HG02759 (cell line): ENCODE data around the gene RPL36A.

Experiments used
- ATAC-seq: cut with Tn5 transposase; IDR thresholded peaks from one replicate; pipeline ENCODE4 v1.9.1; 2021; ENCODE audit warnings: mild to moderate bottlenecking, moderate library complexity; ENCODE audit not compliant: unreplicated experiment

The RPL36A gene

DNA sequence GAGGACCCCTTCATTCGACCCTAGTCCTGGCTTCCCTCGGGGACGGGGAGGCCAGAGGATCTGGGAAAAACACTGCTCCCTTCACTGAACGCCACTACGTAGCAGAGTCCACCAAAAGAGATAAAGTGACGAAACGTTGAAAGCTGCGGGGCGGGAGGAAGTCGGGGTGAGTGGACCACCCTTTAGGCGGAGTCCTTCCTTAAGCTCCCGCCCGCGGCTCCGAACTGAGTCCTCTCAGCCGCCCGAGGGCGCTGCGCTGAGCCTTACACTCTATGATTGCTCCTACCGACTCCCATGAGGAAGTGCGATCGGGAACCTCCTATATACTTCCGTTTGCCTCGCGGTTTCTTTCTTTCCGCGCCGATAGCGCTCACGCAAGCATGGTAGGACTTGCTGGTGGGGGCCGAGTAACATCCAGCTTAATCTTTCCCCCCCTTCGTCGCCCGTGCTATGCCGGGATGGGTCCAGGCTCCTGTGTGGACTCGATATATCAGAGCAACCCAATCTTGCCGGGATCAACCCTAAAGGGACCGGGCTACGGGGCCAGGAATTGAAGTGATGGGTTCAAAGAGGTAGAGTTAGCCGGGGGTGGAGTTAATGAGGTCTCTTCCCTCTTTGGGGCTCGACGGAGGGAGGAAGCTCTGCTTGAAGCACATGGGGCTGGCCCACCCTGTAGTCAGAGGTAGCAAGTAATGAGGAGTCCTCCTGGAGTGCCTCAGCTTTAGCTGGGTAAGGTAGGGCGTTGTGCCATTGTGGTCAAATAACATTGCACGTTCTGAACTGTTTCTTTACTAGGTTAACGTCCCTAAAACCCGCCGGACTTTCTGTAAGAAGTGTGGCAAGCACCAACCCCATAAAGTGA lies at the start of gene RPL36A:
TSS of gene RPL36A (plus strand) at position 348 of the 862 bp plus-strand sequence. CDS start at position 381, 33 bp downstream.
- ATAC-seq: peak; percentile 84

DNA sequence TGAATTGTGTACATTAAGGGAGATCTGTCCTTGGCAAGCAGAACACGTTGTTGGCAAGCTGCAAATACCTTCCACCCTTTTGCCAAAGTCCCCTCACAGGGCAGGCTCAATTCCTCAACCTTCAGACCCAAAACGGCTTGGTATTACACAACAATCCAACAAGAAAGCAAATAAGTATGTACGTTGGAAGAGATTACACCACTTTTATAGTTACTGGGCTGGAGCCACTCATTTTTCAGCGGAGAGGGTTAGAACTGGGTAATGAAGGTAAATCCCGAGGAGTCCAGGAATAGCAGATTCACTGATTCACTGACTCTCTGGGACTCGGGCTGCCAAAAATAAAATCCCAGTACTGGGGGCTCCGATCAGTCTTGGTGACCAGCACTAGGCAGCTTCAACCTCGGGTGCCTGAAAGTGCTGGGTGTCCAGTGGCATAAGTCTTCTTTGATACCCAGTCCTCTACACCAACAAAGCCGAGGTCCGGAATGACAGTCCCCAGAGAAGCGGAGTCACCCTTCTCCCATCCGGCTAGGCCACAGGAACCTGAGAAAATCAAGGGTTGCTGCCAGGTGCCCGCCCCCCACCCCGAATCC lies 42.9 kb upstream of the RPL36A start:
- peak; percentile 1 for ATAC-seq

GRCh38 chrX:101348452-101349192 lies 42.2 kb upstream of the RPL36A start, which contains the start of gene TIMM8A:
TIMM8A (minus strand) TSS chrX:101348742; CDS start chrX:101348664, 78 bp downstream.
- peak; percentile 98 for ATAC-seq

GRCh38 chrX:101349193-101349562 lies 41.6 kb upstream of the RPL36A start:
- no peak for ATAC-seq

- no peak for ATAC-seq
These were observed 33.5 kb upstream of the RPL36A start for GRCh38 chrX:101357166-101357795.

DNA sequence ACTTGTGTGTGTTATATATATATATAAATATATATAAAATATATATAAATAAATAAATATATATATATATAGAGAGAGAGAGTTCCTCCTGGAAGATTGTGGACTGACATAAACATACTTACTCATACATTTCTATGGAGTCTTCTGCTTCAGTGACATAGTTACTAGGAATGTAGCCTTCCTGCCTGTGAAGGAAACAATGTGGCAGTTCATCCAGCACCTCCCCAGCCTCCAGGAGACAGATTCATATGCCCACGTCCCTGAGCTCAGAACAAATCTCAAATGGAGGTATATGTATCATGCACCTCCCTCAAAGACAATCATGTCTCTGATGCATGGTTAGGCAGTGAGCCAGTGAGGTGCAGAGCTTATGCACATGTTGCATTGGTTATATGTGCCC lies 30.8 kb upstream of the RPL36A start:
- ATAC-seq: no peak

DNA sequence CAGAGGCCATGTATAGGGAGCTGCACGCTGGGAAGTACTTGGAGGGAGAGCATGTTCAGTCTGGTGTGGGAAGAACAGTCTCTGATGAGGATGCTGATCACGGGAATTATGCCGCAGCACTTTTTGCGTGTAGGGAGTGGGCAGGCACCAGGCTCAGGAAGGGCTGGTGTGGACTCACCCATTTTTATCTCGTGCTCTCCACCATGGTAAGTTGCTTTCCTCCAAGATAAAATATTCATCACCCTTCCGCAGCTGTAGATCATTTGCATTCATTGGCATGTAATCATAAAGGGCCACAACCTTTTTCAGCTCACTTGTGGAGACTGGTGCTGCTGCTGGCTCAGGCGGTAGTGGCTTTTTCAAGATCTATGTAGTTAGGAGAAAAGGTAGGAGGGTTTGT lies 30.4 kb upstream of the RPL36A start:
- ATAC-seq: no peak

GRCh38 chrX:101362116-101362515 lies 28.7 kb upstream of the RPL36A start:
- ATAC-seq: no peak

GRCh38 chrX:101362757-101363156 lies 28.1 kb upstream of the RPL36A start:
- no peak for ATAC-seq

GRCh38 chrX:101365301-101365795 lies 25.5 kb upstream of the RPL36A start:
- no peak for ATAC-seq

GRCh38 chrX:101368800-101369199 lies 22.0 kb upstream of the RPL36A start:
- ATAC-seq: no peak

DNA sequence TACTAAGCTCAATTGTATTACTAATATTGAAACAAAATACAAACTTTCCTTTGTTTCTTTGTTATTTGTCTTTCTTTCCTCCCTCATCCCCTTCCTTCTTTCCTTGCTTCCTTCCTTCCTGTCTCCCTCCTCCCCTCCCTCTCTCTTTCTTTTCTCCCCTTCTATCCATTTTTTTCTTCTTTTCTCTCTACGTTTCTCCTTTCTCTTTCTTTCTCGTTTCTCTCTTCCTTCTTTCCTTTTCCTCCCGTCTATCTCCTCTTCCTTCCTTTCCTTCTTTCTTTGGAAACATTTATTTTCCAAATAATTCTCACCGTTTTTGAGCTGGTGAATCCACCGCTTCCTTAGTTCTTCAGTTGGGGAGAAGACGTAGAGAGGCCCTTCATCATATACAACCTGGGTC lies 21.1 kb upstream of the RPL36A start:
- no peak for ATAC-seq

DNA sequence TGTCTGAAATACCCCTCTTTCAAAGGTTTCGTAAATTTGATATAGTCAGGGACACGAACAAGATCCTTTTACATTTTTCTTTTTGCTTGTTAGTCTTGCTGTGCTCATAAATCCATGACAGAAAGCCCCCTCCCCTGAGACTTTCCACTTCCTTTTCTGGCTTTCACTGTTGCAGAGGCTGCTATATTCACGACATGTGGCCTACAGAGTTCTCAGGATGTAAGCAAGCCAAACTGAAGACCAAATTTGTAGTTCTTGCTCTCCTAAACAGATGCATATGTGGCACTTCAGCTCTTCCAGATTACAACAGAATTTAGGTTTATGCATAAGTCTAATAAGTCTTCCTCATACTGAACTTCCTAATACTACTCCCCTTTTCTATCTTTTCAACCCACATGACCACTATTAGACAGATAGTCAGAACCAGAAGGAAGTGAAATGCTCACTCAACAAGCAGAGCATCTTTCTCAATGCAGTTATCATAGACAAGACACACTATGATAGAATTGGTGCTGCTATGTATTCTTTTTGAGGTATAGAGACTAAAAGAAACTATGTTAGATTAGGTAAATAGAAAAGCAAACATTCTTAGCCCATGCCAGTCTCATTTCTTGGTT lies 19.8 kb upstream of the RPL36A start:
- peak; percentile 75 for ATAC-seq

- ATAC-seq: no peak
These were observed 13.3 kb upstream of the RPL36A start for GRCh38 chrX:101377547-101377946.

DNA sequence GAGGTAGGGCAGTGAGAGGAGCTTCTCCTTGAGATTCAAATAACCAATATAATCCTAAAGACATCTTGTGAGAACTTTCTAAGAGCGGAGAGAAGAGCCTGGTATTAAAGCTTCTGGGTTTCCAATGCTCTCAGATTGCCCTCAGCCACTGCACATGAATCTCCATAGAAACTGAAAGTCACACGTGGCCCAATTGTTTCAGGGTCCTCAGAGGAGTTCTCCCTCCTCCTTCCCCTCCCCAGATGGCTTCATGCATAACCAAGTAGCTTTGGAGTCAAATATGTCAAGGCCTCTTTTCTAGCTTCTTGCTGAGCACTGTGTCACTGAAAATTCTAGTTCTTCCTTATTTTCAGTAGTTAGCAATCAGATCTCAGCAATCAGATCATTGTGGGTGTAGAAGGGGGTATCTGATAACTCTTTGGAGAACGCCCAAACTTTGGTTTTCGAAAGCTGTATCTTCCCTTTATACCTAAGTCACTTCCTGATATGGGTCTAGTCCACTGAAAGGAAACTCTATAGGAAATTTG lies 7.1 kb upstream of the RPL36A start:
- peak; percentile 79 for ATAC-seq

- no peak for ATAC-seq
These were observed 5.7 kb upstream of the RPL36A start for GRCh38 chrX:101385026-101385684.

DNA sequence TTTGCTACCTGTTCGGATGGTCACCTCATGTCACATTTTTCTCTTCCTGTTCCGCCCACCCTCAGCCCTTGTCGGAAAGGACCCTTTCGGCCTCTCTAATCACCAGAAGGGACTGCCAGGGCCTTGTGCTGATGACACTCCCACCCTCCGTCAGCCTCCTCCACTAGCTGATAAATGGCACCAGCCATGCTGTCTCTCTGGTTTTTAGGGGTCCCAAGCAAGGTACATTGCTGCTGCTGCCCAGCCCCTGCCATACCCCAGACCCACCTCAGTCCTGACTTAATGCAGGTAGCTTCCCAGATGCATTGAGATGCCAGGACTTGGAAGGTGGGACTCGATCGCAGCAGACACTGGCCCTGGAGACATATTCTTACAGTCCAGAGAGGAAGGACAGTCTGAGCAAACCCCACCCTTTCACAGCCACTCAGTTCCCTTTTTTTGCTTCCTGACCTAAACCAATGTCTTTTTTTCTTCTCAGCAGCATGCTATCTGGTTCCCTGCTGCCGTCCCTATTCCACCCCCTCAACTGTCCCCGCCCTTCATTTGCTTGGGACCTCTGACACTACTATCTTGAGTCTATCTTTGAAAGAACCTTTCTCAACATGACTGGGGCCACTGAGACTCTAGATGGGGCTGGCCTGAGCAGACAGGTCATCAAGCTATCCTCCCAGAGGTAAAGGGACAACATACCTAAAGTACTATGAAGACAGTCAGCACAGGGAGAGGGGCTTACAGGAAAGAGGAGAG lies 4.8 kb upstream of the RPL36A start, which contains the start of gene BTK:
TSS of gene BTK (minus strand) at position 397 of the 747 bp plus-strand sequence. CDS start 10,907 bp downstream, outside the sequence.
- peak; percentile 67 for ATAC-seq

GRCh38 chrX:101386542-101386885 lies 4.3 kb upstream of the RPL36A start:
- ATAC-seq: no peak

DNA sequence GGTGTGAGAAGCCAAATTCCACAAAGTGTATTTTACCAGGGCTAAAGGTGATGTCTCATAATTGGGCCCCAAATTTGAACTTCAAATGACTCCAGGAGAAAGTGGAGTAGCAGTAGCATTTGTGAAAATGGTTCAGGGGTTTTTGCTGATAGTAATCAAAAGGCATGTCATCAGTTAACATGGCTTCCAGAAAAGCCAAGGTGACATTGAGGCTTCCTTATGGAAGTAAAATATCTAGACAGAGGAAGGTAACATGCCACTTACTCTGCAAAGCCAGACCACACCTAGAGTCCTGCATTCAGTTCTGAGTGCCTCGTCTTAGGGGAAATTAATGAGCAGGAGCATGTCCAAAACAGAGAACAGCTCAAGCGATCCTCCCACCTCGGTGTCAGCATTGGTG lies 2.2 kb upstream of the RPL36A start:
- no peak for ATAC-seq
